NCI-H187 treated with DMSO at 0.1 percent for 48 hours (cell line): ENCODE measurements around the gene TSNAXIP1.
A peak's percentile ranks its signal among the peaks of the same experiment; 100 is the strongest.
"Not testable (repeated sequence)": the region's sequence is repeated elsewhere in the genome, so short reads cannot be mapped to it uniquely, and the experiment has no call there.

Experiments
- DNase-seq: peaks from one replicate; lab custom pipeline; 2025; lab: John Stamatoyannopoulos, UW

The TSNAXIP1 gene

GRCh38 chr16:67833415-67834241 lies 26.9 kb downstream of the TSNAXIP1 start:
- peak; percentile 27 for DNase-seq

- no peak for DNase-seq
Measured at GRCh38 chr16:67834242-67834614, 27.5 kb downstream of the TSNAXIP1 start.

GRCh38 chr16:67837190-67837589 lies 30.5 kb downstream of the TSNAXIP1 start:
- DNase-seq: not testable (repeated sequence)

GRCh38 chr16:67837811-67838210 lies 31.1 kb downstream of the TSNAXIP1 start:
- no peak for DNase-seq

GRCh38 chr16:67841198-67841815 lies 34.6 kb downstream of the TSNAXIP1 start:
- no peak for DNase-seq

GRCh38 chr16:67841816-67842508 lies 35.3 kb downstream of the TSNAXIP1 start, which contains the start of gene THAP11:
Gene THAP11 (plus strand): TSS chr16:67842320. CDS start chr16:67842555, 235 bp downstream.
- peak; percentile 59 for DNase-seq

- no peak for DNase-seq
Measured at GRCh38 chr16:67842509-67843342, 36.0 kb downstream of the TSNAXIP1 start.

GRCh38 chr16:67843343-67843765 lies 36.7 kb downstream of the TSNAXIP1 start:
- DNase-seq: no peak

GRCh38 chr16:67844497-67844896 lies 37.8 kb downstream of the TSNAXIP1 start:
- no peak for DNase-seq

GRCh38 chr16:67845291-67846062 lies 38.8 kb downstream of the TSNAXIP1 start:
- no peak for DNase-seq

GRCh38 chr16:67846063-67846319 lies 39.3 kb downstream of the TSNAXIP1 start:
- no peak for DNase-seq

GRCh38 chr16:67846320-67847063 lies 39.8 kb downstream of the TSNAXIP1 start, which contains the start of gene NUTF2:
Gene NUTF2 (plus strand): TSS chr16:67846933. CDS start chr16:67865131, 18,198 bp downstream.
- peak; percentile 45 for DNase-seq

- DNase-seq: no peak
Measured at GRCh38 chr16:67847064-67847861, 40.6 kb downstream of the TSNAXIP1 start, which contains the start of gene CENPT. Gene CENPT (minus strand): TSS chr16:67847693. CDS start chr16:67833859, 13,834 bp downstream.

- no peak for DNase-seq
Measured at GRCh38 chr16:67848118-67848517, 41.4 kb downstream of the TSNAXIP1 start.

GRCh38 chr16:67853670-67854069 lies 47.0 kb downstream of the TSNAXIP1 start:
- DNase-seq: no peak

- DNase-seq: no peak
Measured at GRCh38 chr16:67855789-67856188, 49.1 kb downstream of the TSNAXIP1 start.

- DNase-seq: no peak
Measured at GRCh38 chr16:67856927-67857546, 50.3 kb downstream of the TSNAXIP1 start.

GRCh38 chr16:67857547-67858233 lies 51.0 kb downstream of the TSNAXIP1 start:
- DNase-seq: no peak
